Astrocyte of the hippocampus (primary cell): ENCODE results near the gene PLXNB2.
A peak's percentile ranks its signal among the peaks of the same experiment; 100 is the strongest.
"Not testable (repeated sequence)": the region's sequence is repeated elsewhere in the genome, so short reads cannot be mapped to it uniquely, and the experiment has no call there.

Experiments used
- DNase-seq: peaks from one replicate; pipeline ENCODE4 v3.0.0; 2011; ENCODE audit warnings: low read depth, low spot score

PLXNB2 gene

DNA sequence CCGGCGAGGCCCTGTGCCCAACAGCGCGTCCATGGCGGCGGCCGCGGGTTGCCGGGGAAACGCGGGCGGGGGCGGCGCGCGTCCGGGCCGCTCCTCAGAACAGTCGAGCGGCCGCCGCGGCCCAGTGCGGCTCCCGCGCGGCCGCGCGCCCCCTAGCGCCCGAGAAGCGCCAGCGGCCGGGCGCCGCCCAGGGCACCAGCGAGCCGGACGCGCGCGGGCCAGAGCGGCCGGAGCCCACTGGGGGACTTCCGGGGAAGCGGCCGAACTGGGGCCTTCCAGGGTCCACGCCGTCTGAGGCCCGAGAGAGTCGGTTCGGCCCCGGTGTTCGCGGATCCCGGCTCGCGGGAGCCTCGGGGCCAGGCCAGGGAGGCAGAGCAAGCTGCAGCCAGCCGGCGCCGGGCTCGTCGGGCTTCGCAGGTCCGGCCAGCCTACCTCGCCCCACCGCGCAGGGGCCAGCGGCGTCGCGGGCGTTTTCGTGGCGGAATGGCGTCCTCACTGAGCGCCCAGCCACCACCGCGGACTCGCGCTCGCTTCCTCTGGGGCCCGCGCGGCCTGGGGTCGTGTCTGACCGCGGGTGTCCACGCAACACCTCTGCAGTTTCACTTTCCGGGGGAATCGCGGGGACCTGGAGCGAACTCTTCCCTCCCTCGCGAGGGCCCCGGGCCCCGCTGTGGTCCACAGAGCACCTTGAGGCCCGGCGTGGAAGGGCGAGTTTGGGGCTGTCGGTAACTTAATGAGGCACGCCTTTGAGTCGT, 19.7 kb upstream of the PLXNB2 start, which contains the start of gene DENND6B:
DENND6B (minus strand) TSS at position 57 of the 755 bp plus-strand sequence; CDS start at position 33, 24 bp downstream.
- DNase-seq: peak; percentile 96

DNA sequence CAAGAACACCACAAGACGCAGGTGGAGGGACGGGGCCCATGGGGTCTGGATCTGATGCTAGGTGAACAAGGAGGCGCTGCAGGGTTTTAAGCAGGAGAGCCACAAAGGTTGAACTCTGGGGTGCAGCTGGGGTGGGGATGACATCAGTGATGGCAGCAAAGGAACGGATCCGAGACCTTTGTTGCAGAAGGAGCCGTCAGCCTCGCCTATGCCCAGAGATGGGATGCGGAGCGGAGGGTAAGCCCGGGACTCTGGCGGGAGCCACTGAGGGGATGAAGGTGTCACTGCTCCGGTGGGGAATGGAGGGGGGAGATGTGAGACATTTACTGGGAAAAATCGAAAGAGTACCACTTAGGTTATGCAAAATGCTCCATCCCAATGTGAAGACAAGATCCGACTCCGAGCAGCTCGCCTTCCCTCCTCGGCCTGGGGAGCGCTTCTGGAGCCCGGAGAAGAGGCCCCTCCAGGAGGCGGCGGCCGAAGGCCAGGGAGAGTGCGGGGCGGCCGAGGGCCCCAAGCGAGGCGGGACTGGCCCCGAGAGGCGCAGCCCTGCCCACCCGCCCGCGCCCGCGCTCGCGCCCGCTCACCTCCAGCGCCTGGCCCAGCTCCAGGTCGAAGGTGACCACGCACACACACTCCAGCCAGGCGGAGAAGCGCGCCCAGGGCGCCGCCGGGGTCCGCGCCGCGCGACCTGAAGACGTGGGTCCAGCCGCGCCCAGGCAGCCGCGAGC, 18.9 kb upstream of the PLXNB2 start:
- DNase-seq: no peak

- no peak for DNase-seq
Observed at GRCh38 chr22:50325444-50326224, 18.2 kb upstream of the PLXNB2 start.

- DNase-seq: no peak
Observed at GRCh38 chr22:50323900-50324299, 16.5 kb upstream of the PLXNB2 start.

GRCh38 chr22:50322382-50323104, 15.1 kb upstream of the PLXNB2 start:
- not testable (repeated sequence) for DNase-seq

DNA sequence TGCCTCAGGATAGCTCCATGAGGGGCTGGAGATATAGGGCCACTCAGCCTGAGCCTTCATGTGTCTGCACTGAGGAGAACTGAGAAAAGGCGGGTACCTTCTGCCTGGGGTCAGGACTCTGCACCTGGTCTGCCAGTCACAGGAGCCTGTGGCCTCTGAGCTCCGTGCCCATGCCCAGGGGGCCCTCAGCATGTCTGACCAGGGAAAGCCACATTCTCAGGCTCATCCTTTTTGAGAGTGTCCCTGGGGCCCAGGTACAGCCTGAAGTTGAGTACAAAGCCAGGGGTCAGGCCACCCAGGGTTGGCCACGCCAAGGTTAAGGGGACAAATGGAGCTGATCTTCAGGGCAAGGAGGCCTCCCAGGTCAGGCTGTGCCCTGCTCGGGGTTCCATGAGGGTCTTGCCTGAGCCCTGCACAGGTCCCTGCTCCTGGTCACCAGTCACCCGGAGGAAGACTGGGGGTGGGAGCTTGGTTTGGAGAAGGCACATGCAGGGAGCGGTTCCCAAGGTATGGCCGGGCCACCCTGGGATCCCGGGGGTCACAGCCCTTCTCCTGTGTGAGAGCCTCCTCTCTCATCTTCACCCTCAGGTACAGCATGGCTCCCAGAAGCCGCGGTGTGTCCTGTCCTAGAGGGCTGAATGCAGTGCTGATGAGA, 13.4 kb upstream of the PLXNB2 start:
- no peak for DNase-seq

GRCh38 chr22:50320116-50320515, 12.7 kb upstream of the PLXNB2 start:
- no peak for DNase-seq

GRCh38 chr22:50319503-50319951, 12.1 kb upstream of the PLXNB2 start:
- no peak for DNase-seq

- DNase-seq: no peak
Observed at GRCh38 chr22:50318698-50319411, 11.4 kb upstream of the PLXNB2 start.

- DNase-seq: no peak
Observed at GRCh38 chr22:50318356-50318697, 10.9 kb upstream of the PLXNB2 start.

- no peak for DNase-seq
Observed at GRCh38 chr22:50317674-50318073, 10.2 kb upstream of the PLXNB2 start.

- no peak for DNase-seq
Observed at GRCh38 chr22:50317178-50317577, 9.7 kb upstream of the PLXNB2 start.

DNA sequence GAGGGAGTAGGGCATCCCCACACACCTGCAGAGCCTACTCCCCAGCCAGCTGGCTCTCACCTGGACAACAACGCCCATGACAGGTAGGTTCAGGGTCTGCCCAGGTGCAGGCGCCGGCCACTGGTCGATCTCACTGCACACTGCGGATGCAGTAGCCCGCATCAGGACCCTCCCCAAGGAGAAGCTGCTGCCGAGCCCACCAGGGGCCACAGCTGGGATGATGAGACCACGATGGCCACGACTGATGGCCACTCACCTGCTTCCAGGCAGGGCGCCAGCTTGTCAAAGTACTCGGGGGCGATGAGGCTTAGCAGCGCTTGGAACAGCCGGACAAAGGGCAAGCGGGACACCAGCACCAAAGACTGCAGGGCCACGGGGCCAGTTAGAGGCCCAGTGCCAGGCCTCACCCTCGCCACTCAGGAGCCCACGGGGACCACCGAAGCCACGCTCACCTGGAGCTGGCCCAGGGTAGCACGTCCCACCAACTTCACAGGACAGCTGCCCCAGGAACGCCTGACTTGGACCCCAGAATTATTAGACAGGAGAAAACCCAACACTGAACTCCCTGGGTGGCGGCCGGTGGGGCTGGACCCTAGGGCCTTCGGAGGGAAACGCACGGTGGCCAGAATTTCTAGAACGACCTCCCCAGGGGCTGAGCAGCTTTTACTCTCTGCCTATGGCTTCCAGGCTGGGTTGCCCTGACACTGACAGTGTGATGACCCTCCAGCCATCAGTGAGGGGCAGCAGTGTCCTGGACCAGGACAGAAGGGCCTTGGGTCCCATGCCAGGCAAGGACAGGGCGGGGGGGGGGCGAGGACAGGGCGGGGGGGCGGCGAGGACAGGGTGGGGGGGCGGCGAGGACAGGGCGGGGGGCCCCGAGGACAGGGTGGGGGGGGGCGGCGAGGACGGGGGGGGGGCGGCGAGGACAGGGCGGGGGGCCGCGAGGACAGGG, 8.9 kb upstream of the PLXNB2 start:
- no peak for DNase-seq

DNA sequence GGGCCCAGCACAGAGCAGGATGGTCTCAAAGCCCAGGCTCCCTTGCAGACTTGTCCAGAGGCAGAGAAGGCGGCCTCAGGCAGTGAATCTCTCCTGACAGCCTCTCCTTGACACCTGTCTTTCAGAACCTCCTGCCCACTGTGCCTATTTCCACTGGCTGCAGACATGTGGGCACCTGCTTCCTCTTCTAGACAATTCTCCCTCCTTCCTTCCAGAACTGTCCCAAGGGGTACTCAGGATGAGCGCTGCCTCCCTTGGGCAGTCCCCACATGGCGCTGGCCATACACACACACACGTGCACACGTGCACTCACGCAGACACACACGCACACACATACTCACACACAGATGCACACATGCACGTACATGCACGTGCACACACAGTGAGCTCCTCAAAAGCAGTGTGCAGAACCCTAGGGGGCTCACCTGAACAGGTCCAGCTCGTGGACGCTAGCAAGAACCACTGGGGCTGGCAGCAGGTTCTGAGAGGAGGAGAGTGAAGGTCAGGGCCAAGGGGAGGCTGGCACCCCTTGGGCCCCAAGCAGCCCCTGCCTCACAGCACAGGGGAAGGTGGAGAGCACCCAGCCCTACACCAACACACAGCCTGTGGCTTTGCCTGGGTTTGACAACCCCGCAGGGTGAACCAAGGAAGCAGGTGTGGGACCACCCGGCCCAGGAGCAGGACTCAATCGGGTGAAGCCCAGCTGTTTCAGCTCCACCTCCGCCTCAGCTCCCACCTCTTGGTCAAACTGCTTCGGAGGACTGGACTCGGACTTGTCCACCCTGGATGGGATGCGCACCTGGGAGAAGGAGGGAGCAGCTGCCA, 8.1 kb upstream of the PLXNB2 start:
- no peak for DNase-seq

GRCh38 chr22:50314455-50315288, 7.2 kb upstream of the PLXNB2 start:
- DNase-seq: no peak

DNA sequence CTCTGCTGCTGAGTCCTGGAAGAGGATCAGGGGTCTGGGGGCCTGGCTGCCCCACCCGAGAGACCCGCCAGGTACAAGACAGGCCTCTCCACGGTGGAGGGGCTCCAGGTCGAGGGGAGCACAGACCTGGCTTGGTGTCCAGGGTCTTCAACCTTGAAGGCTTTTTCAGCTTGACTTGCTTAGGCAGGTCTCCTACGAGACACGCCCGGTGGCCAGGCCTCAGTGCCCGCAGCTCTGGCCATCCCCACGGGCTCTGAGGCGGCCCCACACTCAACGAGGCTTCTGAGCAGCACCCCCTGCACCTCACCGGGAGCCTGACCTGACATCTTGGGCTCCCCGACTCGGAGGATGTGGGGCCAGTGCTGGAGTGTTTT, 6.6 kb upstream of the PLXNB2 start:
- DNase-seq: no peak

DNA sequence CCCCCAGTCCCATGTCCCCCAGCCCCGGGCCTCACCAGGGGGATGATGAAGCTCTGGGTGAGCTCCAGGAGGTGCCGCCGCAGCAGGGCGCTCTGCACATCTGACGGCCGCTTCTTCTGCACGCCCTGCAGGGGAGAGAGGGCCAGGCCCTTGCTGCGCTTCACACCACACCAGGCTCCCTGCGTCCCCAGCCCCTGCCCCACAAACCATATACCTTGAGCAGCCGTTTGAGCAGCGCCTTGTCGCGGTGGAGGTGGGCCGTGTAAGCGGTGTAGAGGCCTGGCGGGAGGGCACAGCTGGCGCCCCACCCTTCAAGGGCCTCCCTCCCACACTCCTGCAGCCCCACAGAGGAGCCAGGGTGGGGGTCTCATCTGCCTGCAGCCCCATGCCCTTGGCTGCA, 6.2 kb upstream of the PLXNB2 start:
- no peak for DNase-seq

- no peak for DNase-seq
Observed at GRCh38 chr22:50313021-50313420, 5.6 kb upstream of the PLXNB2 start.
